ENCODE measurements around the gene SOD2. TPM values are rescaled to one million over a fixed set of nuclear protein-coding genes. Genes with fewer than 3 reads are reported as not detected.
"Not testable (repeated sequence)": the region's sequence is repeated elsewhere in the genome, so short reads cannot be mapped to it uniquely, and the experiment has no call there.

The SOD2 gene
- total RNA-seq, 1 experiment from 2014 or later, result 98.6 TPM

DNA sequence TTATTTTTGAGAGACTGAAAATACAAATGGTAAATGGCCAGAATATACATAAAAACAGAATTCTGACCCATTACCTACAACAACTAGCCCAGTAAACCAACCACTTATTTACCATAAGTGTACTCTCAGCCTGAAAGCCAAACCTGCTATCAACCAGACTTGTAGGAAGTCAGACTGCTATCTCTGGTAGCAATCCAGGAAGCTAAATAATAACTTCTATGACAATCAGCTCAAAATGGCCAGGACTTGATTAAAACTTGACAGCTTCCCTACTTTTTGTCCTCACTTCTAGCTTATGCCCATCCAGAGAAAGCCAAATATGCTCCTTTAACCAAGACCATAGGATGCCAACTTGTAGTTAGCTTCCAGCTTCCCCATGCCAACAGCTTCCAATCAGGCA, 29.6 kb upstream of the SOD2 start:
- ATAC-seq, result no peak
- CTCF ChIA-PET, result interaction anchor here (0.6 kb wide), 1 partner anchor 160 kb away, joined by 6 read pairs; no protein-coding TSS in a partner anchor

DNA sequence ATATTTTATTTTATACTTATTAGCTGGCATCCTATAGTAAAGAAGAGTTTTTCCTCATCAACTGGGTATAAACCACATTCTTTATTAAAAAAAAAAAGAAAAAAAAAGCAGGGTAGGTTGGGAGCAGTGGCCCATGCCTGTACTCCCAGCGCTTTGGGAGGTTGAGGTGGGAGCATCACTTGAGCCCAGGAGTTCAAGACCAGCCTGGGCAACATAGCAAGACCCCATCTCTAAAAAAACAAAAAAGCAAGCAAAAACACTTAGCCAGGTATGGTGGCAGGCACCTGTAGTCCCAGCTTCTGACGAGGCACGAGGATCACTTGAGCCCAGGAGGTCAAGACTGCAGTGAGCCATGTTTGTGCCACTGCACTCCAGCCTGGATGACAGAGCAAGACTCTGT, 28.9 kb upstream of the SOD2 start:
- CTCF ChIA-PET; DNase-seq (ENCODE audit: low read depth, low spot score); H2AFZ ChIP-seq (ENCODE audit: low read depth, low read length, poor library complexity, severe bottlenecking); H3K4me2 ChIP-seq (ENCODE audit: low read length); H3K4me3 ChIP-seq (replicated peaks in 1 of 2; ENCODE audit: low read depth in 1 of 2, low read length in 2 of 2); H3K36me3 ChIP-seq (ENCODE audit: control insufficient read depth in 1 of 2, insufficient read depth in 2 of 2, low read length in 2 of 2); ATAC-seq; H3K27me3 ChIP-seq (ENCODE audit: insufficient read depth, low read length); H3K9me3 ChIP-seq (ENCODE audit: control insufficient read depth in 1 of 2, insufficient read depth in 1 of 2, low read depth in 1 of 2, low read length in 2 of 2); RAD21 ChIA-PET (ENCODE audit: low non-redundant PET in 1 of 2, low total read pairs in 2 of 2, uncharacterized antibody in 2 of 2, unreplicated experiment in 2 of 2); H3K9me2 ChIP-seq (ENCODE audit: insufficient read depth); BruUV-seq (replicated peaks); H3K27ac ChIP-seq (ENCODE audit: low read depth, low read length); H4K20me1 ChIP-seq (ENCODE audit: insufficient read depth); H3K9ac ChIP-seq (ENCODE audit: low read length): not testable (repeated sequence)
- Histone ChIP-seq H3K79me2 (ENCODE audit: insufficient read depth, low read length) (peaks cover 46% of the 10 kb centered on the region), H3K4me1 (ENCODE audit: control insufficient read depth in 1 of 2, insufficient read depth in 2 of 2, low read length in 2 of 2) (peaks cover 5 to 11% of the 10 kb centered on the region in 2 experiments; a peak in 3 of 4 replicates)
- intact Hi-C loops (cut with micrococcal nuclease), result loop anchor here (2.0 to 10.0 kb wide), 2 partner anchors 131 to 733 kb away; no protein-coding TSS in a partner anchor
- POLR2A ChIA-PET, result interaction anchor here (1.4 kb wide), 1 partner anchor 67 kb away, joined by 3 read pairs; the partner anchor contains the start of gene TCP1

More for the DNA sequence above, 29.6 kb upstream of the SOD2 start:
- H3K4me2 ChIP-seq (ENCODE audit: low read length), result no peak overlapping the region
- peaks cover 49% of the 10 kb centered on the region for H3K79me2 ChIP-seq (ENCODE audit: insufficient read depth, low read length)
- no TSS peak for BruUV-seq (replicated peaks)
- no peak overlapping the region for H3K9ac ChIP-seq (ENCODE audit: low read length)
- TF ChIP-seq EZH2phosphoT487 (IDR thresholded peaks at IDR 0.05; ENCODE audit: borderline replicate concordance) (no peak), SP1 (IDR thresholded peaks at IDR 0.05; ENCODE audit: low read depth) (no peak), TCF7L2 (IDR thresholded peaks at IDR 0.05; ENCODE audit: borderline replicate concordance, extremely low read depth, insufficient read depth, insufficient read length) (no peak), CEBPB (IDR thresholded peaks at IDR 0.05; ENCODE audit: low read depth) (no peak), POLR2AphosphoS5 (IDR thresholded peaks at IDR 0.05; ENCODE audit: low read depth, low read length) (no peak), YY1 (IDR thresholded peaks at IDR 0.05; ENCODE audit: extremely low read depth, insufficient replicate concordance, low read depth, low read length) (no peak), FOSL1 (IDR thresholded peaks at IDR 0.05; ENCODE audit: low read depth) (no peak), SRF (IDR thresholded peaks at IDR 0.05; ENCODE audit: low read depth) (no peak), EZH2 (IDR thresholded peaks at IDR 0.05) (no peak), POLR2A (IDR thresholded peaks at IDR 0.05; ENCODE audit: borderline replicate concordance, extremely low read depth, insufficient read depth, insufficient read length) (no peak)
- TF ChIP-seq, protein P1, sequence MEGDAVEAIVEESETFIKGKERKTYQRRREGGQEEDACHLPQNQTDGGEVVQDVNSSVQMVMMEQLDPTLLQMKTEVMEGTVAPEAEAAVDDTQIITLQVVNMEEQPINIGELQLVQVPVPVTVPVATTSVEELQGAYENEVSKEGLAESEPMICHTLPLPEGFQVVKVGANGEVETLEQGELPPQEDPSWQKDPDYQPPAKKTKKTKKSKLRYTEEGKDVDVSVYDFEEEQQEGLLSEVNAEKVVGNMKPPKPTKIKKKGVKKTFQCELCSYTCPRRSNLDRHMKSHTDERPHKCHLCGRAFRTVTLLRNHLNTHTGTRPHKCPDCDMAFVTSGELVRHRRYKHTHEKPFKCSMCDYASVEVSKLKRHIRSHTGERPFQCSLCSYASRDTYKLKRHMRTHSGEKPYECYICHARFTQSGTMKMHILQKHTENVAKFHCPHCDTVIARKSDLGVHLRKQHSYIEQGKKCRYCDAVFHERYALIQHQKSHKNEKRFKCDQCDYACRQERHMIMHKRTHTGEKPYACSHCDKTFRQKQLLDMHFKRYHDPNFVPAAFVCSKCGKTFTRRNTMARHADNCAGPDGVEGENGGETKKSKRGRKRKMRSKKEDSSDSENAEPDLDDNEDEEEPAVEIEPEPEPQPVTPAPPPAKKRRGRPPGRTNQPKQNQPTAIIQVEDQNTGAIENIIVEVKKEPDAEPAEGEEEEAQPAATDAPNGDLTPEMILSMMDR (IDR thresholded peaks at IDR 0.05 in 2 of 3, conservative IDR thresholded peaks at IDR 0.05 in 1 of 3; ENCODE audit: borderline replicate concordance in 1 of 3, insufficient read depth in 1 of 3, low read depth in 2 of 3, low read length in 2 of 3), result no peak
- TF ChIP-seq, protein P2, sequence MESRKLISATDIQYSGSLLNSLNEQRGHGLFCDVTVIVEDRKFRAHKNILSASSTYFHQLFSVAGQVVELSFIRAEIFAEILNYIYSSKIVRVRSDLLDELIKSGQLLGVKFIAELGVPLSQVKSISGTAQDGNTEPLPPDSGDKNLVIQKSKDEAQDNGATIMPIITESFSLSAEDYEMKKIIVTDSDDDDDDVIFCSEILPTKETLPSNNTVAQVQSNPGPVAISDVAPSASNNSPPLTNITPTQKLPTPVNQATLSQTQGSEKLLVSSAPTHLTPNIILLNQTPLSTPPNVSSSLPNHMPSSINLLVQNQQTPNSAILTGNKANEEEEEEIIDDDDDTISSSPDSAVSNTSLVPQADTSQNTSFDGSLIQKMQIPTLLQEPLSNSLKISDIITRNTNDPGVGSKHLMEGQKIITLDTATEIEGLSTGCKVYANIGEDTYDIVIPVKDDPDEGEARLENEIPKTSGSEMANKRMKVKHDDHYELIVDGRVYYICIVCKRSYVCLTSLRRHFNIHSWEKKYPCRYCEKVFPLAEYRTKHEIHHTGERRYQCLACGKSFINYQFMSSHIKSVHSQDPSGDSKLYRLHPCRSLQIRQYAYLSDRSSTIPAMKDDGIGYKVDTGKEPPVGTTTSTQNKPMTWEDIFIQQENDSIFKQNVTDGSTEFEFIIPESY (IDR thresholded peaks at IDR 0.05; ENCODE audit: extremely low read depth, insufficient replicate concordance, low read length), result no peak
- TF ChIP-seq, protein P3, sequence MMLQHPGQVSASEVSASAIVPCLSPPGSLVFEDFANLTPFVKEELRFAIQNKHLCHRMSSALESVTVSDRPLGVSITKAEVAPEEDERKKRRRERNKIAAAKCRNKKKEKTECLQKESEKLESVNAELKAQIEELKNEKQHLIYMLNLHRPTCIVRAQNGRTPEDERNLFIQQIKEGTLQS (IDR thresholded peaks at IDR 0.05), result no peak
- no peaks in the 10 kb centered on the region for H3K9me2 ChIP-seq (ENCODE audit: insufficient read depth)
- DNase-seq (ENCODE audit: low read depth, low spot score), result no peak
- no peaks in the 10 kb centered on the region for H3K27me3 ChIP-seq (ENCODE audit: insufficient read depth, low read length)
- H4K20me1 ChIP-seq (ENCODE audit: insufficient read depth), result no peaks in the 10 kb centered on the region
- H2AFZ ChIP-seq (ENCODE audit: low read depth, low read length, poor library complexity, severe bottlenecking), result no peak overlapping the region
- POLR2A ChIA-PET, result interaction anchor here (1.4 kb wide), 1 partner anchor 67 kb away, joined by 3 read pairs; the partner anchor contains the start of gene TCP1
- no peaks in the 10 kb centered on the region for H3K36me3 ChIP-seq (ENCODE audit: control insufficient read depth in 1 of 2, insufficient read depth in 2 of 2, low read length in 2 of 2)
- no peak overlapping the region for H3K27ac ChIP-seq (ENCODE audit: low read depth, low read length)
- H3K9me3 ChIP-seq (ENCODE audit: control insufficient read depth in 1 of 2, insufficient read depth in 1 of 2, low read depth in 1 of 2, low read length in 2 of 2), result no peaks in the 10 kb centered on the region
- intact Hi-C loops (cut with micrococcal nuclease), result loop anchor here (10.0 kb wide), 1 partner anchor 732 kb away; no protein-coding TSS in a partner anchor
- H3K4me3 ChIP-seq (replicated peaks in 1 of 2; ENCODE audit: low read depth in 1 of 2, low read length in 2 of 2), result no peak overlapping the region
- peaks cover 5 to 11% of the 10 kb centered on the region in 2 experiments; a peak in 3 of 4 replicates for H3K4me1 ChIP-seq (ENCODE audit: control insufficient read depth in 1 of 2, insufficient read depth in 2 of 2, low read length in 2 of 2)
- RAD21 ChIA-PET (ENCODE audit: low non-redundant PET in 1 of 2, low total read pairs in 2 of 2, uncharacterized antibody in 2 of 2, unreplicated experiment in 2 of 2), result no interaction called here
